Neural progenitor cell (in vitro differentiated cells): Measurements from ENCODE around the gene XAB2.

Experiments
- CTCF ChIP-seq: fragments of 200-600 bp; sonication (generic); IDR thresholded peaks from 2 replicates; pipeline ENCODE4 v1.5.1; 2017; ENCODE audit warnings: antibody characterized with exemption, mild to moderate bottlenecking
- EZH2 ChIP-seq: fragments of 200-600 bp; sonication (generic); IDR thresholded peaks from 2 replicates; pipeline ENCODE4 v1.6.1; 2017; ENCODE audit warnings: antibody characterized with exemption, mild to moderate bottlenecking, moderate library complexity
- EZH2phosphoT487 ChIP-seq: fragments of 200-600 bp; sonication (generic); IDR thresholded peaks from 2 replicates; pipeline ENCODE4 v1.6.1; 2017; ENCODE audit warnings: antibody characterized with exemption

GRCh38 chr19:7670790-7671189 is 41.4 kb upstream of the XAB2 start:
- no peak for TF ChIP-seq CTCF
- no peak for TF ChIP-seq EZH2
- TF ChIP-seq EZH2phosphoT487, result no peak
